Left forelimb (tissue), 1 donor: Measurements from ENCODE around the gene RIPK1.

ENCODE experiments used
- DNase-seq: peaks from one replicate; pipeline ENCODE4 v3.0.0-alpha.2; 2018; ENCODE audit warnings: low spot score

The RIPK1 gene

DNA sequence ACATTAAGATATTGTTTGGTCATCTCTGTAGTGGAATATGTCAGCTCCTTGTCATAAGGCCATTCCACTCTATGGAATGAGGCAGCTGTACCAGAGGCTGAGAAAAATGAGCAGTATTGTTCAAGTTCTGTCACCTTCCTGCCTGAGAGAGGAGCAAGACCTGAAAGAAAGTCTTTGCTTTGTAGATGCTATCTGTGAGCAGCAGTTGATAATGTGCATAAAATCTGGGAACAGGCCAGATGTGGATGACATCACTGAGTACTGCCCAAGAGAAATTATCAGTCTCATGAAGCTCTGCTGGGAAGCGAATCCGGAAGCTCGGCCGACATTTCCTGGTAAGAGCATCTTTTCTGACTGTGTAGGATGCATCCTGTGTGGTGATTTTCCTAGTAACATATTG is 16.8 kb downstream of the RIPK1 start:
- no peak for DNase-seq

DNA sequence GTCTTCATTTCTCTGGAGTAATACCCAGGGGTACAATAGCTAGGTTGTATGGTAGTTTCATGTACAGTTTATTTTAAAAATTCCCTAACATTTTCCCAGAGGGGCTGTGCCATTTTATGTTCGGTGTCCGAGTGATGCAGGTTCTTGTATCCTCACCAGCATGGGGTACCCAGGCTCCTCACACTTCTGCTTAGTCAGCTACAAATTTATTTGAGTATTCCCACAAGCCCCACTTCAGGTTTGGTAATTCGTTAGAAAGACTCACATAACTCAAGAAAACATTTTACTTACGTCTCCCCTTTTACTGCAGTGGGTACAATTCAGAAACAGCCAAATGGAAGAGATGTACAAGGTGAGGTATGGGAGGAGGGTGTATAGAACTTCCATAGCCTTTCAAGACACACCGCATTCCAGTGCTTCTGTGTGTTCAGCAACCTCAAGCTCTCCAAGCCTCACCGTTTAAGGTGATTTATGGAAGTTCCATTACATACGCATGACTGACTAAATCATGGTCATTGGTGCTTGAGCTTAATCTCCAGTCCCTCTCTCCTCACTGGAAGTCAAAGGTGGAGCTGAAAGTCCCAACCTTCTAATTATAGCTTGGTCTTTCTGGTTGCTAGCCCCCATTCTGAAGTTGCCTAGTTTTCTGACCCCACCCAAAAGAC is 18.1 kb downstream of the RIPK1 start:
- DNase-seq, result no peak

DNA sequence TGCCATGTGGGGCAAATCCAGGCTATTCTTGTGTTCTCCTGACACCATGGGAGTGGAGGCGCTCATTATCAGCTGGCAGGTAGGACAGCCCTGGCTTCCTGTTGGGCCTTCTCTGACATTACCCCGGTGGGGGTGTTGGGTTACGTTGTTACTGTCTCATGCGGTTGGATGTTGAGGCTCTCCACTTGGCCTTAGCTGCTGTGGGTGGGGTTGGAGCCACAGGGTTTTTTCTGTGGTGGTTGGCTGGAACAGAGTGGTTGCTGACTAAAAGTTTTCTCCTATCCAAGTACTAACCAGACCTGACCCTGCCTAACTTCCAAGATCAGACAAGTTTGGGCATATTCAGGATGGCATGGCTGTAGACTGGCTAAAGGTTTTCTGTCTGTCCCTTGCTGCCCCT is 20.2 kb downstream of the RIPK1 start:
- no peak for DNase-seq

DNA sequence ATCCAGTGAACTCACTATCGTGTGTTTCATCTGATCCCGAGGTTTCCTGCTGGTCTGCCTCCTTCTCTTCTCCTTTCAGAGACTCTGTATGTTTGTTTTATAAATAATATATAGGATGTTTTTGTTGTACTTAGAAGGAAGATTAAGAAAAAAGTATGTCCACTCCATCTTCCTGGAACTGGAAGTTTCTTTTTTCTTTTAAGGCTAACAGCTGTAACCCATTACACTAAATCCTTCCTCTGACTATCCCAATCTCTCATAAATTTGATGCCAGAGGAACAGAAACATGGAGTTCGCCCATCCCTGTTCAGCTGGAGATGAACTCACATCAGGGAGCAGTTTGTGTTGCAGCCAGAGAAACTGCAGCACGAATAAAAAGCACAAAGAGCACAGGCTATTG is 20.7 kb downstream of the RIPK1 start:
- no peak for DNase-seq

DNA sequence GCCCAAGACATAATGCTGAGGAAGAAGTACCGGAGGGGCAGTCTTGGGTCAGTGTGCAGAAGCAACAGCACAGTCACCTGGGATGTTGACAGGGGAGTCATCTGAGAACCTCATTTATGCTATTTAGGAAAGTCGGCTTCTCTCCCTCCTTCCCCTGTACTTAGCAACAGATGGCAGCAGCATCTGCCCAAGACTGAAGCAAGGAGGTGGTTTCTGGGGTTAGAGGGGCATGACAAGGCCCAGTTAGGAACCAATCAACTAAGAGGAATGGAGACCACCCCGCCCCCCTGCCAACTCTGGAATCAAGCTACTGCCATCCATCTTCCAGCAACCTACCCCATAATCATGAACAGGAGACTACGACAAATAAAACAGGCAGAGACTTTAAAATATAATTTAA is 21.7 kb downstream of the RIPK1 start:
- DNase-seq, result no peak

DNA sequence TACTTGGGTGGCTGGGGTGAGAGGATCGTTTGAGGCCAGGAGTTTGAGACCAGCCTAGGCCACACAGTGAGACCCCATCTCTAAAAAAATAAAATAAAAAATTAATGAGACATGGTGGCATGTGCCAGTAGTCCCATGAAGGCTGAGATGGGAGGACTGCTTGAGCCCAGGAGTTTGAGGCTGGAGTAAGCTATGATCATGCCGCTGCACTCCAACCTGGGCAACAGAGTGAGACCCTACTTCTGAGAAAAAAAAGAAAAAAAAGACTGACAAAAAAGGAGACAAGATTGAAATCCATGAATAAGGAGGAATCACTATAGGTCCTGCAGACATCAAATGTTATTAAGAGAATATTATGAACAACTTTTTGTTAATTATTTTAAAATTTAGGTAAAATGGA is 26.5 kb downstream of the RIPK1 start:
- no peak for DNase-seq

DNA sequence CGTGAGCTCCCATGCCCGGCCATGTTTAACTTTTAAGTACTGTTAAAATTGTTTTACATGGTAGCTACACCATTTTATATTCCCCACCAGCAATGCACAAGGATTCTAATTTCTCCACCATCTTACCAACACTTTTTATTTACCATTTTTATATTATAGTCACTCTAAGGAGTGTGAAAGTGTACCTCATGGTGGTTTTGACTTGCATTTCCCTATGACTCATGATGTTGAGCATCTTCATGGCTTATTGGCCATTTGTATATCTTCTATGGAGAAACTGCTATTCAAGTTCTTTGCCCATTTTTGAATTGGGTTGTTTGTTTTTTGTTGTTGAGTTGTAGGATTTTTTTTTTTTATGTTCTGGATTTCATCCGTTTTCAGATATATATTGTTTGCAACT is 34.6 kb downstream of the RIPK1 start:
- no peak for DNase-seq

DNA sequence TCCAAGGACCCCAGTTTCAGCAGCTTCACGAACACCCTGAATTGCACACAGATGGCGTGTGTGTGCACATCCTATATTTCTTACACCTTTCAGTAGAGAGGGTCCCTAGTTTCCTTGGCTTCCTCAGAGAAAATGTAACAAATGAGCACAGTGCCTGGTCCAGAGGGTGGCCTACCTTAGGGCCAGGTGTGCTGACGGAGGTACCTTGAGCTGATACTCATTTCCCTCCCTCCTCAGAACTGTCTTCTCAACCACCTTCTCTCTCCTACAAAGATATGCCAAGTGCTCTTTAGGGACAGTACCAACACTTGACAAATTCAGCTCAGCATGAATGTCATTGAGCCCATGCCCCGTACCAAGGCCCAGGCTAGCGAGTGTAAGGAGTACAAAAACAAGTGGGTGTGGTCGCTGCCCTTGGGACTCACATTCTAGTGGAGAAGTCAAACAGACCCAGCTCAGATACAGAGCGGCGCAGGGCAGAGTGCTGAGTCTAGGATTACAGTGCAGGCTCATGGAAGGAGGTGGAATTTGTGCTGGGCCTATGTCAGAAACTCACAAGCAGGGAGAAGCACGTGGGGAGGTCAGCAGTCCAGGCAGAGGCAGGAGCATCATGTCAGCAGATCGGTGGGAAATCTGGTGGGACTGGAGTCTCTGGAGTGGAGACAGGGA is 40.6 kb downstream of the RIPK1 start:
- no peak for DNase-seq

DNA sequence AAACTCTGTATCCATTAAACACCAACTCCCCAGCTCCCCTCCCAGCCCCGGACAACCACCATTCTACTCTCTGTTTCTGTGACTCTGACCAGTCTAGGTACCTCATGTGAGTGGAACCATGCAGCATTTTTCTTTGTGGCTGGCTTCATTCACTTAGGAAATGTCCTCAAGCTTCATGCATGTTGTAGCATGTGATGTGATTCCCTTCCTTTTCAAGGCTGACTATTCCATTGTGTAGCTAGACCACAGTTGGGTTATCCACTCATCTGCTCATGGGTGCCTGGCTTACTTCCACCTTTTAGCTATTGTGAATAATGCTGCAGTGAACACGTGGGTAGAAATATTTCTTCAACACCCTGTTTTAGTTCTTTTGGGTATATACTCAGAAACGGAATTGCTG is 41.5 kb downstream of the RIPK1 start:
- DNase-seq, result no peak

DNA sequence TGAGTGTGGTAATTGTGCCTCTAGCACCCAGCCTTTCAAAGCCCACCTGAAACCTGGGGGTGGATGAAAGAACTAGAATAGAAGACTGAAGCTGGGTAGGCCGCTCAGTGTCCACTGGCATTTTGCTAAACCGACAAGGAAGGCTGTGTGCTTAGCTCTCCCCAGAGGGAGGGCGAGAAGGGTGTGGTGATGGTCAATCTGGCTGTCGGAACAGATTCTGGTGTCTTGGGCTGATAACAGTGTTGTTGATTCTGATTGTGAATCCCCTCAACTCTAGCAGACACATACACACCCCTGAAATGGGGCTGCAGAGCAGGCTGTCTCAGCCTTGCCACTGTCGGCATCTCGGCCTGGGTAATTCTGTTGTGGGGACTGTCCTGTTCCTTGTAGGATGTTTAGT is 46.1 kb downstream of the RIPK1 start:
- no peak for DNase-seq

DNA sequence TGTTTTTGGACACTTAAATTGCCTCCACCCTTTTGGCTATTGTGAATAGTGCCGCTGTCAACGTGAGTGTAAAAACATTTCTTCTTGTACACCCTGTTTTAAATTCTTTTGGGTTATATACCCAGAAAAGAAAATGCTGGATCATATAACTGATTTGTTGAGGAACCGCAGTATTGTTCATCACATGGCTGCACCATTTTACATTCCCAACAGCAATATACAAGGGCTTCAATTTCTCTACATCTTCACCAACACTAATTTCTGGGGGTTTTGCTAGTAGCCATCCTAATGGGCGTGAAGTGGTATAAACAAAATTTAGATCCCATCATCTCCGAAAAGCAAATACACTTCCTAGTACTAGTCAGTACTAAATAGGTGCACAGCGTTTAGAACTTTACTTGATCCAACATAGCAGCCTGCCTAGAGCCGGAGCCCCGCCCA is 49.6 kb downstream of the RIPK1 start:
- DNase-seq, result no peak

DNA sequence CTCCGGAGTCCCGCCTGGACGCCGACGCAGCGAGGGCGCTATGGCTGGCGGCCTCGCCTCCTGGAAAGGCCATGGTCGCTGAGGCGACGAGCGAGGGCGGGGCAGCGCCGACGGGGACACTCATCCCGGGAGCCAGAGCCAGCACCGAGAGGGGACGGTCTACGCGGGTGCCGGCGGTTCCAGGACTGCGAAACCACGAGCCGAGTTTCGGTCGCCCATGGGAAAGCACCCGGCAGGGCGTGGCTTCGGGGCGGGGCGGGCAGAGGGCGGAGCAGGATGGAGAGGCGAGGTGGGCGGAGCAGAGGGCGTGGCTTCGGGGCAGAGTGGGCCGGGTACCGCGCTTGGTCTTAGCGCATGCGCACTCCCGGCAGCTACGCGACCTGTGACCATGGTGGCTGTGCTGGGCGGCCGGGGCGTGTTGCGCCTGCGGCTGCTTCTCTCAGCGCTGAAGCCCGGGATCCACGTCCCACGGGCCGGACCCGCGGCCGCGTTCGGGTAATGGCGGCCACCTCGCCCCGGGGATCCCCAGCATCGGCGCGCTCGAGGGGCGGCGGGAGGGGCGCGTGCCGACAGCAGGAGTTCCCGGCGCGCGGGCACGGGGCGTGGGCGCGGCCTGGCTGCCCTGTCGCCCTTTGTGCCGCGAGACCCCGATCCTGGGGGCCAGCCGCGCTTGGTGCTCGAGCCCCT is 50.2 kb downstream of the RIPK1 start, which contains the start of gene BPHL:
TSS of gene BPHL (plus strand) at position 359 of the 687 bp plus-strand sequence. CDS start at position 389, 30 bp downstream.
- DNase-seq, result peak; percentile 99

DNA sequence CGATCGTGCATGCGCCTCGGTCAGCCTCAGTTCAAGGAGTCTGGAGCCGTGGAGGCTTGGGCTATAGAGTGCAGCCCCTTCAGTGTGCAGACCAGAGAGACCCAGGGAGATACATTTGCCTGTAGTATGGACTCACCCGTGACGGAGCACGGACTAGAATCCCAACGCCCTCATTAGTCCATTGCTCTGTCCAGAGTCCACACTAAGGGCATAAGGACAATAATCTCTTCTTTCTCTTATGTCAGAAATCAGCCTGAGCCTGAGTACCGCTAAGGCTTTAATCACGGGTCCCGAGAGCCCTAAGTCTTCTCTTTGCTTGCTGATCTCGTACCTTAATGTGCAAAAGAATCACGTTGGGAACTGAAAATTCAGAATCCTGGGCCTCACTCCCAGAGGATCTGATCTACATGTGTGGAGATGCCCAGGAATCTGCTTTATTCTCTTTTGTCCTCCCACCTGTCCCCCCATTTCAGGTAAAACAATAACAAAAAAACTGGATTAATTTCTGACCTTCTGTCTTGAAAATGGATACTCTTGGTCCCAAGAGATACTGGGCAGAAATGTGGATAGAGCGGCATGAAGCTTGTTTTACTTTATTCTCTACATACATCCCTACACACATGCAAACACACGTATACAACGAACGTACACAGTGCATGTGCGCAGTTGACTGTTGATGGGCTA is 50.9 kb downstream of the RIPK1 start:
- no peak for DNase-seq

DNA sequence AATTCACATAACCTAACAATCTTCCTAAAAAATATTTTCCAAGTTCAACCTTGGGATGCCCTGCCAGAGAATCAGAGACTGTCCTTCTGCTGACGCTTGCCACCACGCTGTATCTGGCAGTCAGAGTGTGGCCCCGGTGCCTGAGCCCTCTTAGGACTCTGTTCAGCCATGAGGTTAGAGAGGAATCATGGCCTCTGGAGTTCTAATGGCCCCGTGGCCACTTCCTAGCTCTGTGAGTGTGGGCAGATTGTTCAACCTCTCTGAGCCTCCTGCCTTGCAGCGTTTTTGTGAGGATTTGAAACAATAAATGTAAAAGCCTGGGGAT is 52.4 kb downstream of the RIPK1 start:
- no peak for DNase-seq

DNA sequence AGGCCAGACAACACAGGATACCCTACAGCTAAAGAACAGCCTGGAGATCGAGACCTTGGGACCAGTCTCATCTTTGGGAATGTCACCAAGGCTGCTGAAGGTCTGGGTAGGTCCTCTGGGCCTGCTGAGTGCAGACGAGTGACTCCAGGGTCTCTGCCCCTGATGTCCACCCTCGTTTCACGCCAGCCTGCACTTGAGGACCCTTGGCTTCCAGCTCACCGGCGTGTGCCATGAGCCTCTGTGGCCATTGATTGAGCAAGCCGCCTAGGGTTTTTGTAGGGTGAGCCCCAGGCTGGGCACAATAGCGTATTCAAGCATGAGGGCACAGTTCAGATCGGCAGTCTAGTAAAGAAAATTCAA is 54.5 kb downstream of the RIPK1 start:
- DNase-seq, result no peak

DNA sequence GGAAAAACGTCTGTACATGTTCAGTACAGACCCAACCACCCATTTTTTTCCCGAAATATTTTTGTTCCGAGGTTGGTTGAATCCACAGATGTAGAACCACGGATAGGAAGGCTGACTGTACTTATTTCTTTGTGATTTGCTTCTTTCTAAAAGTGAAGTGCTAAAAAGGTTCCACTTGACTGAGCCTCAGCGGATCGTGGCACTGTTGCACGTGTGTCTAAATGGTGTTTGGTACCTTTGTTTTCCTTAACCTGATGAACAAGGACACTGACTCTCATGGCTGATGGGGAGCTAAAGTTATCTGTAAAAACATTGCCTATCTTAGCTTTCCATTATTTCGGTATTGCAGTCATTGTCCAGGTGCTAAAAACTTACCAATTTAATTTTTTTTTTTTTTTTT is 56.4 kb downstream of the RIPK1 start:
- no peak for DNase-seq

DNA sequence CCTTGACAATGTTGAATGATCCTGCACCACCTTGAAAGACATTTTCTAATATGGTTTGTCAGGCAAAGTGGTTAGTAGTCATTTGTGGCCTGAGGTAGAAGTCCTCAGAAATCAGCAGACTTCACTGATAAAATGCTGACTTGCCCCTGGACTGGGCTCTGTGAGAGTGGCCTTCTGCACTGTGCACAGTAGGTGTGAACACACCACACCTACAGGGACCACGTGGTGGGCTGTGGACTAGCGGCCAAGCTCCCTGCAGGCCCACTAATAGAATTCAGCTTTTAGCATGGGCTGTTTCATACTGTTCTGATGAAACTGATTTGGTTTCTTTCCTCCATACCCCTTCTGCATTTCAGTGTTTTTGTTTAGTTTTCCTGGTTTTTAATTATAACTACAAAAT is 57.5 kb downstream of the RIPK1 start:
- DNase-seq, result no peak

DNA sequence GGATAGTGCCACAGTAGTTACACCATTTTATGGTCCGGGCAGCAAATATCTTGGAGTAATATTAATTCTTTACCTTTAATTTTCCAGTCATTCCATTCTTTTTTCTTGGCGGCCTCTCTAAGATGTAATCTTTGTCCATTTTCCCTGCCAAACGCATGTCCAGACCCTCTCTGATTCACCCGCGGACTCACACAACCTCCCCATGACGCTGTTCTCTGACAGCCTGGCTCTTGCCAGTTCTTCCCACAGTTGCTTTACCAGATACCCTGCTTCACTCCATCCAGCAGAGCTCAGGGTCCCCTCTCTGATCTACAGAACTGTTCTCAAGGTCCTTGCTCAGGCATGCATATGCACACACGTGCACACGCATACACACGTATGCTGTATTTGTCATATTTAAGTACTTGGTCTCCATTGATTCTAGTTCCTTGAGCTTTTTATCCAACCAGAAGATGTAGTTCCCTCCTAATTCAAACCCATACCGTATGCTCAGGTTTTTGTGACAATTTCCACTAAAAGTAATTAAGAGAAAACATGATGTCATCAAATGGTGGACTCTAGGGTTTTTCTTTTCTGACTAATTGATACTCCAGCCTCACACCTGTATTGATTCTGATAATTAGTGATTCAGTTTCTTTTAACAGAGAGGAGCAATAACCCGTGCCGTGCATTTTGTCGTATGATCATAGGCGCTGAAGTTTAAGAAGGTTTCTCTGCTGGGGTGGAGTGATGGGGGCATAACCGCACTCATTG is 60.2 kb downstream of the RIPK1 start:
- no peak for DNase-seq

DNA sequence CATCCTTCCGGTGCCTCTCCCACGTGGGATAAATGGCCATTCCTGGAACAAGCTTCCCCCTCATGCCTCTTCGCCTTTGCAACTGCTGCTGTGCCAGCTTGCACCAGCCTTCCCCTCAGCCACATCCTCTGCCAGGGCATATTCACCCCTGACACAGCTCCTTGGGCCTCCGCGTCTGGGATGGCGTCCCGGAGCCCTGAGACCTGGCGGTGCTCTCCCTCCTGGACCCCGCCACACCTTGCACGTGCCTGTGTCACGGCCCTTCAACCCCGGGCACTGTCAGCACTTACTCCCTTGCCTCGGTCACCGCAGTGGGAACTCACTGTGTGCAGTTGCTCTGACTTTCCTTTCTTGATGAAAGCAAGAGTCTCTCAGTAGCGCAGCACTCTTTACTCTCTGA is 63.4 kb downstream of the RIPK1 start:
- no peak for DNase-seq

DNA sequence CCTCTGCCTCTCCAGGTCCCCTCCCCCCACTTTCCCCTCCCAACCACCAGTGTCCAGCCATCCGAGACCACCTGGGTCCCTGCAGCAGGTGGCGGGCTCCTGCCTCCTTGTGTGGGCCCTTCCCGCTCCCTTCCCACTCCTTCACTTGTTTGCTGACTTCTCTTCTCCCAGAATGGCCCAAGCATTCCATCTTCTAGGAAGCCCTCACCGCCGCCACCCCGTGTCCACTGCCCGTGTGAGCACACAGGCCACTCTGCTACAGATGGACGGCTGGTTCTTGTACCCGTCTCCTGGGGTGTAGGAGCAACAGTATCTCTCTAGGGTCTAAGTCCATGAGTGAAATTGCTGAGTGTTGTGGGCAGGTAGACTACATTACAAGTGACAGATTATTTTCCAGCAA is 65.2 kb downstream of the RIPK1 start:
- no peak for DNase-seq

DNA sequence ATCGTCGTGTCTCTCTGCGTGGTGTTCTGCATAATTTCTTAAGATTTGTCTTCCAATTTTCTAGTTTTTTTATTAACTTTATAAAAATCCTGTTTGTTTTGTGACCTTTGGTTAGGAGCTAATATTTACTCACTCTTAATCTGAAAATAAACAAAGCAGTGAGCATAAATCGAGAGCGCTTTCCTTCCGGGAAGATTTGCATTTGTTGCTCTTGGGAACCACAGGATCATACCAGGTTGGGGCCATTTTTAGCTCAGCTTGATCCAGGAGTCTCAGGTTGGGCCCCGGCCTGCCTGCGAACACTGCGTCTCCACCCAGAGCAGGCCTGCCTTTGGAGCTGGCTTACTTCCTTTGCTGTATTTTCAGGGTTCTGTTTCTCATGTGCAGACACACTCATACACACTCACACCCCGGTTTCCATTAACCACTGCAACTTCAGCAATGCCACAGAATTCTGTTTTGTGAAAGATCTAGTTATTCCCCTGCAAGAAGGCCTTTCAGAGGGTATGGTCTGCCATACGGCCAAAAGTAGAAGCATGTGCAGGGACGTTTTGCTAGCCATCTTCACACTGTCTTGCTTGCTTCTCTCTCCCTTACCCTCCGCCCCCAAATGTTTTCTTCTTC is 67.5 kb downstream of the RIPK1 start:
- DNase-seq, result no peak
